Activated CD4-positive, CD25-positive, alpha-beta regulatory T cell treated with anti-CD3 and anti-CD28 coated beads, Interleukin-2, amount 50 U/mL, for 16 hours (primary cell): ENCODE results near the gene ETS2.

Experiments
- DNase-seq: peaks from one replicate; pipeline ENCODE4 v3.0.0-alpha.2; 2020; ENCODE audit warnings: low read depth, low spot score

Gene ETS2

GRCh38 chr21:38800924-38801744, 4.6 kb upstream of the ETS2 start:
- no peak for DNase-seq

- DNase-seq, result no peak
Measured at GRCh38 chr21:38802050-38803026, 3.4 kb upstream of the ETS2 start.

GRCh38 chr21:38803075-38803660, 2.6 kb upstream of the ETS2 start:
- DNase-seq, result no peak

DNA sequence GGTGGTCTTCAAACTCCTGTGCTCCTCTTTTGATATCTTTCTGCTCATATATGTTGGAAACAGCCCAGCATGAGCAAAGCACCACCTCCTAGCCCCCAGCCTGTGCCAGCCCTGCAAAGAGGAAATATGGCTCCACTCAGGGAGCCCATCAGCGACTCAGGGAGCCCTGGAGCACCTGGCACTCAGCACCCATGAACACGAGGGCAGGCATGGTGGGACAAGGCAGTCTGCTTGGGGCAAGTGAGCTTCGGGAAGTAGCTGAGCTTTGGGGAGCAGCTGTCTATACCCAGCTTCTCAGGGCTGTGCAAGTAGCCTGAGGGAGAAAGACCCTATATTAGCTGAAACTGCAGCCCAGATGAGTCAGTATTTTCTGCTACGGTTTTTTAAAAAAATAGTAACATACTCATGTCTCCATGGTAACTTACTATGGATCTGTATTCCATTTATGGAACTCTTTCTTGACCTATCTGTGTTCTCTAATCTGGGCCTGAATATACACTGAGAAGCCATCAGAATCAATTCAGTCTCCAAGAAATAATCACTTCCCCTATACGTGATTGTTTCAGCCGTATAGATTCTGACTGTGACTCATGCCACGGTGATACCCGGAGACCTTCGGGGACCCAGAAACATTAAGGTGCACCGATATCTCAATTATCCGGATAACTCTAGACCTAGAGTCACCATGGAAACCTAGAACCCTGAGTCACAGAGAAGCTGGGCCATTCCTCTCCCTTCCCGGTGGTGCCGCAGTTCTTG, 1.5 kb upstream of the ETS2 start:
- no peak for DNase-seq

GRCh38 chr21:38804789-38805327, 871 bp upstream of the ETS2 start:
- DNase-seq, result no peak

DNA sequence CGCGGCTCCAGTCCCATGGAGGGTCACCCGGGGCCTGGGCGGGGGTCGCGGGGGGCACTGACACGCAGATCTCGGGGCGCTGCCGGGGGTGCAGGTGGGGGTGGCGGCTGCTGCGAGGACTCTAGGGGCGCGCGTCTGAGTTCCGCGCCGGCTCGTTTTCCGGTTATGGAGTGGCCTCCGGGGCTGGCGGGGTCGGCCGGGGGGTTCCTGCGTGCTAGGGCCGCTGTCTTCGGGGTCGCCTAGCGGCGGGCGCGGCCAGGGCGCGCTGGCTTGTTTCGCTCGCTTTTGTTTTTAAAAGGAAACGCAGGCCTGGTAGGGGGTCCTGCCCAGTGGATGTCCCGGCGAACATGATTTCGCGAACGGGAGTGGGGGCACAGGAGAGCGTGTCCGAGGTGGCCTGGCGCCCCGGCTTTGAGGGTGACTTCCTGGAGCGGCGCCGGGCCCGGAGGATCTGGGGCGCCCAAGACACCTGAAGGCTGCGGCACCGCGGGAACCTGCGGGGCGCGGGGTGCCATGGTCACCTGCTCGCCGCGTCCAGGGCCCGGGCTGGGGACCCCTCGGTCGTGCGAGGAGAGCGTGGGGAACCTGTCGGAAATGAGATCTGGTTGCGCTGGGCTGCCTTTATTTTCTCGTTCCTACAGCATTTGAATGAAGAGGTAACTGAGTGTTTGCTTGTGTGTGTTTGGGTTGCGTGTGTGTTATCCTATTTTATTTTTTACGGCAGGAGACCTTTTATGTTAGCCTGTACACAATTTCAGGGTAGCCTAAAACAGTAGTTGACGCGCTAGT, 618 bp downstream of the ETS2 start:
- DNase-seq, result no peak

DNA sequence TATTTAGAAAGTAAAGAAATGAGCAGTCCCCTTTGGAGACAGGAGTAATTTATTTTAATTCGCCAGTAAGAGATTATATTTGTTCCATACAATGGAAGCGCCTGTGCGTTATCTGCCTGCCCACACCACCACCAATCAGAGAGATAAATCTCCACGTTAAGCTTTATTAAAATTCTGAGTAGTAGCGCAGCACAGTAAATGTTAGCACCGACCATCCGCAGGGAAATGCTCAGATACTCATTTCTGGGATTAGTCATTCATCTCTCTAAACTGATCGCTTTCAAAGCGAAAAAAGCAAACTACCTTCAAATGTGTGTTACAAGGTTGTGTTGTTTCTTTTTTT, 1.2 kb downstream of the ETS2 start:
- no peak for DNase-seq

DNA sequence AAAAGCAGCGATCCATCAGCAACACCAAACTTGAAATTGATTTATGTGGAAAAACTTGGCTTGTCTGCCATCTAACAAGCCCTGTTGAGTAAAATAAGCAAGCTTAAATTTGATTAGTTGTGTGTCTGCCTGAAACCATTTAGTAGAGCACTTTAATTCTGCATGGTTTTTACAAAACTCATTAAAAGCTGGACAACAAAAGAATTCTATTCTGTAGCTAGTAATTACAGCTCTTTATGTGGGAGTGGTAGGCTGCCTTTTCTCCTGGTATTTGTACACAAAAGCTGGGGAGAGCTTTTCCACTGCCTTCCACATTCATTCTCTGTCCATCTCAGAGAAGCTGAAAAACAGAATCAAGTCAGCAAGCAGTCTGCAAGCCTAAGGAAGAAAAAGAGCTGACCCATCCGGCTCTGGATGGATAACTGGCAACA, 1.7 kb downstream of the ETS2 start:
- no peak for DNase-seq

DNA sequence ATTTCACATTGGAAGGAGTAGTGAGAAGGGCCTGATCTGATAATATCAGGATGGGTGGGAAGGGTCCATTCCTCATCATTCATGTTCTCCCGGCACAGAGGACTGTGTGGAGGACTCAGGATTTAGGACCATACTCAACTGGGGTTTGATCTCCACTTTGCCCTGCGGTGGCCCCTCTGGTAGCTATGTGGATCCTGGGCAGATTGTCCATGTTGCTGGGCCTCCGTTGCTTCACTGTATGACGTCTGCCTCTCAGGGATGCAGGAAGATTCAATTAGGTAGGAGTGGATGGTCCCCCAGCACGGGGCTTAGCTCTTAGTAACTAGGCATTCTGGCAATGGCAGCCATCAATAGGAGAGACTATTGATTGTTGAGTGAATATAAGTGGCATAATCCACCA, 2.3 kb downstream of the ETS2 start:
- DNase-seq, result no peak

GRCh38 chr21:38809198-38809878, 3.6 kb downstream of the ETS2 start:
- DNase-seq, result no peak

DNA sequence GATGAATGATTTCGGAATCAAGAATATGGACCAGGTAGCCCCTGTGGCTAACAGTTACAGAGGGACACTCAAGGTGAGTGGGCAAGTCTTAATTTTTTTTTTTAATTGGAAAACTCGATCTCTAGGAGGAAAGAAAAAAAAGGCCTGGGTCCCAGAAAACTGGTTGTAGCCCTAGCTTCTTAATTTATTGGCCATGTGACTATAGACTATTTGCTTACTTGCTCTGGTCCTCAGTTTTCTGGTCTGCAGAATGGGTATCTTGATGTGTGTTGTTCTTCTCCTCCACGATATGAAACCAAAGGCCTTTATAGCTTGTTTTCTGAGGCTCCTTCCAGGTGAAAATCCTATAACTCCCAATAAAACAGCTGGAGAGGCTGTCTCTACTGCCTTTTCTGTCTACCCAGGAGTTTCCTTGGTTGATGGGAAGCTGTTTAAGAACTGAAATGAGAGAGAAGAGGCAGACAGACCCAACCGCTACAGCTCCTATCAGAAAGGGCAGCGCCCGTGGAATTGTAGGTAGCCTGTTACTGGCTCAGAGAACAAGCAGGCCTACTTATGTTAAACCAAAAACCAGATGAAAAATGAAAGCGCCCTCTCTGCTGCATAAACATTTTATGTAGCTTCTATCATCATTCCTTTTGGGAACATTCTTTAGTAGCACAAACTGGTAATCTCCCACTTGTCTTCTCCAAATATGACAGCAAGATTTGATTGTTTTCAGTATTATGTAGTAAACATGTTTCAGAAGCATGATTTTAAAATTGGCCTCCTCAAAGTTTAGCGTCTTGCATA, 4.5 kb downstream of the ETS2 start:
- DNase-seq, result no peak

DNA sequence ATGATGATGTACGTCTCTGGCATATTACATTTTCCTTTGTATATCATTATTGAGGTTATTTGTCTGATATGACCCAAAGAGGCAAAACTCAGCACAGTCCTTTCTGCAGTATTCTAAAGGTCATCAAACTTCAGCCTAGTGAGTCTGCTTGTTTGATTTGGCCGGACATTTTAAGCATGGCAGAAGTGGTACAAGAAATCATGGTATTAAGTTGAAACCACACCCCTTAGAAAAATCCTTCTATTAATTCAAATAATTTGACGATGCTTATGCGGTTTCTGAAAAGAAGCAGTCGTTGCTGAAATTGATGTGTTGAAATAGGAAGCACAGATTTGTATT, 5.1 kb downstream of the ETS2 start:
- DNase-seq, result no peak

- no peak for DNase-seq
Measured at GRCh38 chr21:38811257-38811656, 5.5 kb downstream of the ETS2 start.

DNA sequence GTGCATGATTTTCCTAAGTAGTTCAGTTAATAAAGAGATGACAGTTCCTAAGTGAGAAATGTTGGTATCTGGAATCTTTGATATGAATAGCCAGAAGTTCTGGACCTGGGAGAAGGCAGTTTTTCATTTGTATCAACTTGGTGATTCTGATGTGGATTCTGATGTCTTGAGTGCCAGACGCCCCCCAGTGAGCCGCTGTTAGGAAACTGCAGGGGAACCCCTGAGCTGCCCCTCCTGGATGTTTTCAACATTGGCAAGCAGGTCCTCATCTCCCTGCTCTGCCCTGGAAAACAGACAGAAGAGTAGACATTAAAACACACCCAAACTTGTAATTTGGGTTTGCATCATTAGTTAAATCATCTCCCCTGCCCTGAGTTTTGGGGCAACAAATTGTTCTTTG, 7.4 kb downstream of the ETS2 start:
- no peak for DNase-seq

- DNase-seq, result no peak
Measured at GRCh38 chr21:38813547-38813946, 7.8 kb downstream of the ETS2 start.

DNA sequence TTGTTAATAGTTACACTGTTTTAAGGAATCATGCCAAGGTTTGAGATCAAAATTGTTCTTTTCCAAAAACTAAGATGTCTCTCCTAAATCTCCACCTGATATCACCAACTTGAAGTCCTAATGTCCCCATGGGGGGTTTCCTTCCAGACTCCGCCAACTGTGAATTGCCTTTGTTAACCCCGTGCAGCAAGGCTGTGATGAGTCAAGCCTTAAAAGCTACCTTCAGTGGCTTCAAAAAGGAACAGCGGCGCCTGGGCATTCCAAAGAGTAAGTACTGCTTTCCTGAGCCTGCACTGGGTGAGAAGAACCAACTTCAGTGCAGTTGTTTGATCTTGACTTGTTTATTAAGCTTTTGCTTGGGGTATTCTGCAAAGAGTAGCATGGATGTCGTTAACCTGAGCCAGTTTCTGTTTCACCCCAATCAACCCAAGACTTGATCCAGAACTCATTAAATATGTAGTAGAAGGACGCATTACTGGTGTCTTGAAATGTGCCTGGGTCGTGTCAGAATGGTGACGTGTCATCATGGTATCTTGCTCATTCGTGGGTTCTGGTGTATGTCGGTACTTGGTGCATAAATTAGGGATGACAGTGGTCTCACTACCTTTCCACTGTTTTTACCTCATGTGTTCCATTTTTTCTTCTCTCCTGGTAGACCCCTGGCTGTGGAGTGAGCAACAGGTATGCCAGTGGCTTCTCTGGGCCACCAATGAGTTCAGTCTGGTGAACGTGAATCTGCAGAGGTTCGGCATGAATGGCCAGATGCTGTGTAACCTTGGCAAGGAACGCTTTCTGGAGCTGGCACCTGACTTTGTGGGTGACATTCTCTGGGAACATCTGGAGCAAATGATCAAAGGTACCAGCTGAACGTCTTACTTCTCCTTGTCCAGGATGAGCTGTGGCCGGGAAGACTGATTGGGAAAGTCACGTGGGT, 8.7 kb downstream of the ETS2 start:
- DNase-seq, result no peak

DNA sequence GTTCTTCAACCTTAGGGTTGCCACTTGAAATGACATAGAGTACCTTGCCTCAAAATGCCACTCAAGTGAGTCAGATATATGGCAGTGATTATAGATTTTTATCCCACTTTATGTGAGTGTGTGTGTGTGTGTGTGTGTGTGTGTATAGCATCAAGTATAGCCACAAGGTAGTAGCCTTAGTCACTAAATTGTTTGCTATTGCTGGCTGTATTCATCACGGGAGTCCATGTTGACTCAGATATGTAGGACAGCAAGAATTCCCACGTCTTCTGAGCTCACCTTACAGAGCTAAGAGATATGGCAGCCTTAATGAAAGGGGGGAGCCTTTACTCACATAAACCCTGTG, 9.3 kb downstream of the ETS2 start:
- no peak for DNase-seq

- no peak for DNase-seq
Measured at GRCh38 chr21:38816400-38816977, 10.8 kb downstream of the ETS2 start.
